Uterus (tissue), 4 donors: ENCODE measurements around the gene LRRC63. TPM values are rescaled to one million over a fixed set of nuclear protein-coding genes. Genes with fewer than 3 reads are reported as not detected.
A peak's percentile ranks its signal among the peaks of the same experiment; 100 is the strongest.

ENCODE experiments used
- DNase-seq, 2 donors: peaks; one replicate each; pipeline ENCODE4 v3.0.0-alpha.2; 2019 to 2020
- H3K27ac ChIP-seq, 2 donors: fragments of 200-600 bp; sonication (generic); 1 replicate in 1 of 2; 2 replicates in 1 of 2; pipeline ENCODE4 v1.5.1; 2016 to 2018
- H3K27me3 ChIP-seq, 2 donors: fragments of 200-600 bp; sonication (generic); one replicate each; pipeline ENCODE4 v1.5.1; 2018 to 2019; ENCODE audit warnings: control low read depth in 1 of 2
- H3K36me3 ChIP-seq, 2 donors: fragments of 200-600 bp; sonication (generic); one replicate each; pipeline ENCODE4 v1.5.1; 2019; ENCODE audit warnings: control low read depth in 1 of 2
- H3K4me1 ChIP-seq, 2 donors: fragments of 200-600 bp; sonication (generic); one replicate each; pipeline ENCODE4 v1.5.1; 2018 to 2019; ENCODE audit warnings: control low read depth in 1 of 2
- H3K4me3 ChIP-seq, 2 donors: fragments of 200-600 bp; sonication (generic); 1 replicate in 1 of 2; 2 replicates in 1 of 2; pipeline ENCODE4 v1.5.1; 2018 to 2019; ENCODE audit warnings: mild to moderate bottlenecking in 1 of 2
- H3K9me3 ChIP-seq, 2 donors: fragments of 200-600 bp; sonication (generic); one replicate each; pipeline ENCODE4 v1.5.1; 2019; ENCODE audit warnings: control low read depth in 1 of 2
- POLR2A ChIP-seq, 2 donors: fragments of 450-650 bp; IDR thresholded peaks; one replicate each; pipeline ENCODE4 v1.6.1; 2016; ENCODE audit warnings: antibody characterized with exemption in 2 of 2, mild to moderate bottlenecking in 1 of 2, moderate library complexity in 1 of 2
- intact Hi-C: fragments of 100-400 bp; cut with DNase I; formaldehyde crosslinking; loops from one replicate; pipeline ENCODE4 v1.15.1; 2023; ENCODE audit warnings: low total_unique reads
- total RNA-seq, 4 donors: library from RNA; depleted of rRNA in 3 of 4; stranded (reverse); fragments of >200 nt in 3 of 4; gene quantifications; one replicate each; pipeline versions ENCODE4 v1.1.0 to v1.2.4, GENCODE V29; 2014 to 2023
- TF ChIP-seq, protein P1 (sequence below), 4 experiments: fragments of 200-600 bp in 2 of 4; fragments of 450-650 bp in 2 of 4; sonication (generic) in 2 of 4; IDR thresholded peaks; one replicate each; pipeline ENCODE4 v1.5.1; 2016 to 2019; ENCODE audit warnings: antibody characterized with exemption in 4 of 4, mild to moderate bottlenecking in 2 of 4, moderate library complexity in 1 of 4
- donor health status: DM: yes; HTN: yes; CAD: no.

The LRRC63 gene
- total RNA-seq, 4 donors from 2014 or later, result 1.2 TPM; not detected in 3

GRCh38 chr13:46202966-46203365, 8.8 kb upstream of the LRRC63 start:
- intact Hi-C loops, result no loop called here
- Histone ChIP-seq H3K27ac (no peak overlapping the region), H3K4me3 (no peak overlapping the region), H3K27me3 (no peaks in the 10 kb centered on the region), H3K4me1 (no peaks in the 10 kb centered on the region), H3K36me3 (no peaks in the 10 kb centered on the region), H3K9me3 (no peaks in the 10 kb centered on the region)
- TF ChIP-seq, protein P1, sequence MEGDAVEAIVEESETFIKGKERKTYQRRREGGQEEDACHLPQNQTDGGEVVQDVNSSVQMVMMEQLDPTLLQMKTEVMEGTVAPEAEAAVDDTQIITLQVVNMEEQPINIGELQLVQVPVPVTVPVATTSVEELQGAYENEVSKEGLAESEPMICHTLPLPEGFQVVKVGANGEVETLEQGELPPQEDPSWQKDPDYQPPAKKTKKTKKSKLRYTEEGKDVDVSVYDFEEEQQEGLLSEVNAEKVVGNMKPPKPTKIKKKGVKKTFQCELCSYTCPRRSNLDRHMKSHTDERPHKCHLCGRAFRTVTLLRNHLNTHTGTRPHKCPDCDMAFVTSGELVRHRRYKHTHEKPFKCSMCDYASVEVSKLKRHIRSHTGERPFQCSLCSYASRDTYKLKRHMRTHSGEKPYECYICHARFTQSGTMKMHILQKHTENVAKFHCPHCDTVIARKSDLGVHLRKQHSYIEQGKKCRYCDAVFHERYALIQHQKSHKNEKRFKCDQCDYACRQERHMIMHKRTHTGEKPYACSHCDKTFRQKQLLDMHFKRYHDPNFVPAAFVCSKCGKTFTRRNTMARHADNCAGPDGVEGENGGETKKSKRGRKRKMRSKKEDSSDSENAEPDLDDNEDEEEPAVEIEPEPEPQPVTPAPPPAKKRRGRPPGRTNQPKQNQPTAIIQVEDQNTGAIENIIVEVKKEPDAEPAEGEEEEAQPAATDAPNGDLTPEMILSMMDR (IDR thresholded peaks at IDR 0.05), result no peak
- TF ChIP-seq POLR2A (IDR thresholded peaks at IDR 0.05), result no peak
- no peak for DNase-seq

DNA sequence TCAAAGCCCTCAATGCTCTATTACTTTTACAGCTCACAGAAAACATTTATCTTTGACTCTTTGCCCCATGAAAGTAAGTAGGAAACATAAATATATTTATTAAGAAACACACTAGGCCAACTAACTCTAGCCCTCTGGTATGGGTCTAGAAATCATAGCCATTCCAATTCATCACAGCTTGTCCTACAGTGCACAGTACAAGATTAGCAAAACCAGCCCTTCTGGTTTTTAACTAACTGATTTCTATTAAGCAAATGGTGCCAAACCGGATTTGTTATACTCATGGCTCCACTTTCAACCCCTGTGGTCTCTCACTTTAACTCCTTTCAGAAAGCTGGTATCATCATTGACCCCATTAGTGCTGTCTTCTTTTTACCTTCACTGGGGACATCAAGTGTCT, 5.6 kb upstream of the LRRC63 start:
- peaks cover 0 to 4% of the 10 kb centered on the region in 2 donors for H3K27me3 ChIP-seq
- H3K36me3 ChIP-seq, result no peaks in the 10 kb centered on the region
- H3K27ac ChIP-seq, result no peak overlapping the region
- no peaks in the 10 kb centered on the region for H3K9me3 ChIP-seq
- no peak for DNase-seq
- intact Hi-C loops, result no loop called here
- no peak for TF ChIP-seq POLR2A (IDR thresholded peaks at IDR 0.05)
- TF ChIP-seq, protein P1 (IDR thresholded peaks at IDR 0.05), result no peak
- H3K4me1 ChIP-seq, result no peaks in the 10 kb centered on the region
- no peak overlapping the region for H3K4me3 ChIP-seq

GRCh38 chr13:46207828-46208227, 3.9 kb upstream of the LRRC63 start:
- TF ChIP-seq POLR2A (IDR thresholded peaks at IDR 0.05), result no peak
- TF ChIP-seq, protein P1 (IDR thresholded peaks at IDR 0.05), result no peak
- H3K36me3 ChIP-seq, result no peaks in the 10 kb centered on the region
- H3K27ac ChIP-seq, result no peak overlapping the region
- no peaks in the 10 kb centered on the region for H3K4me1 ChIP-seq
- peaks cover 0 to 4% of the 10 kb centered on the region in 2 donors for H3K27me3 ChIP-seq
- no peak for DNase-seq
- no peak overlapping the region for H3K4me3 ChIP-seq
- intact Hi-C loops, result no loop called here
- H3K9me3 ChIP-seq, result no peaks in the 10 kb centered on the region

- H3K4me3 ChIP-seq, result peak overlapping the region in 1 of 2 donors; percentile 35
- no peaks in the 10 kb centered on the region for H3K4me1 ChIP-seq
- peaks cover 0 to 4% of the 10 kb centered on the region in 2 donors for H3K27me3 ChIP-seq
- no peak overlapping the region for H3K27ac ChIP-seq
- intact Hi-C loops, result no loop called here
- TF ChIP-seq, protein P1 (IDR thresholded peaks at IDR 0.05), result no peak
- no peak for TF ChIP-seq POLR2A (IDR thresholded peaks at IDR 0.05)
- no peaks in the 10 kb centered on the region for H3K9me3 ChIP-seq
- no peak for DNase-seq
- no peaks in the 10 kb centered on the region for H3K36me3 ChIP-seq
These were observed 1.2 kb upstream of the LRRC63 start for GRCh38 chr13:46210362-46211083.

- no peak overlapping the region for H3K27ac ChIP-seq
- no peaks in the 10 kb centered on the region for H3K9me3 ChIP-seq
- no peaks in the 10 kb centered on the region for H3K36me3 ChIP-seq
- H3K4me1 ChIP-seq, result no peaks in the 10 kb centered on the region
- no peak for DNase-seq
- TF ChIP-seq, protein P1 (IDR thresholded peaks at IDR 0.05), result no peak
- TF ChIP-seq POLR2A (IDR thresholded peaks at IDR 0.05), result no peak
- peaks cover 0 to 4% of the 10 kb centered on the region in 2 donors for H3K27me3 ChIP-seq
- intact Hi-C loops, result no loop called here
- peak overlapping the region; percentile 25 to 35 for H3K4me3 ChIP-seq
These were observed 629 bp upstream of the LRRC63 start for GRCh38 chr13:46211116-46211482.
